Suppressor macrophage treated with lipopolysaccharide for 1 hour (primary cell): ENCODE results near the gene NGEF.
"Not testable (repeated sequence)": the region's sequence is repeated elsewhere in the genome, so short reads cannot be mapped to it uniquely, and the experiment has no call there.

Experiments
- DNase-seq, 3 donors: peaks; one replicate each; pipeline ENCODE4 v3.0.0-alpha.2; 2020 to 2022

Gene NGEF

GRCh38 chr2:233021771-233022170, 8.7 kb upstream of the NGEF start:
- DNase-seq, result no peak

DNA sequence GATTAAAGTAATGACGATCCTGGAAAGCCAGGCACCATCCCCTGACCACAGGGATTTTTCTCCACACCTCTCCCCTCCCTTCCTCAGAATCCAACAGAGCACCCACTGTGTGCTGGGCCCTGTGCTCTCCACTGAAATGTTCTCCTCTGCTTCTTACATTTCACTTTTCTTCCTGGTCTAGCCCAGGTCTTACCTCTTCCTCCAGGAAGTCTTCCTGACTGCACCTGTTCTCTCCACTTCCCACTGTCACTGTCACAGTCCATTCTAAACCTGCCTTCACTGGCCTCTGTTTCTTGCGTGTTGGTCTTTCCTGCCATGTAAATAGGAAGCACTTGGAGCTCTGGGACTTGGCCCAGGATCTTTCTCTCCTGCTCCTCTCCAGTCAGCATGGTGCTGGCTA, 7.4 kb upstream of the NGEF start:
- DNase-seq, result no peak

GRCh38 chr2:233019610-233020009, 6.6 kb upstream of the NGEF start:
- DNase-seq, result not testable (repeated sequence)

DNA sequence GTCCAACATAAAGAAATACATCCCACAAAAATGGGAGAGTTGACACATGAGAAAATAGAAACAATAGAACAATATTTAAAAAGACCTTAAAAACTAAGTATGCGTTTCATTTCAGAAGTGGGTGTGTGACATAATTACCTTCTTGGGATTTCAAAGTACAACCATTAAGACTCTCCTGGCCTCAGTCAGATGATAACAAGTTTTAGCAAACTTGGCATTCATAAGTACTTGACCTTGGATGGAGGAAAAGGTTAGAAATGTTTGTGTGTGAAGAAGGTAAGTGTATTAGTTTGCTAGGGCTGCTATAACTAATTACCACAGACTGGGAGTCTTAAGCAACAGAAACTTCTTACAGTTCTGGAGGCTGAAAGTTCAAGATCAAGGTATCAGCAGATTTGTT, 4.9 kb upstream of the NGEF start:
- no peak for DNase-seq

DNA sequence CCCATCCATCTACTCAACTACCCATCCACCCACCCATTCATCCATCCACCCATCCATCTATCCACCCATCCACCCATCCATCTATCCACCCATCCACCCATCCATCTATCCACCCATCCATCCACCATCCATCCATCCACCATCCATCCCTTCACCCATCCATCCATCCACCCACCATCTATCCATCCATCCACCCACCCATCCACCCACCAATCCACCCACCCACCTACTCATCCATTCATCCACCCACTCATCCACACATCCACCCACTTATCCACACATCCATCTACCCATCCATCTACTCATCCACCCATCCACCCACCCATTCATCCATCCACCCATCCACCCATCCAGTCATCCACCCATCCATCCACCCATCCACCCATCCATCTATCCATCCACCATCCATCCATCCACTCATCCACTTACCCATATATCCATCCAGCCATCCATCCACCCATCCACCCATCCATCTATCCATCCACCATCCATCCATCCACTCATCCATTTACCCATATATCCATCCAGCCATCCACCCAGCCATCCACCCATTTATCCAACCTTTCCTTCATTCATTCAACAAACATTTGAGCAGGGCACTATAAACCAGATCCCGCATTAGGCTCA, 2.1 kb upstream of the NGEF start:
- no peak for DNase-seq

- DNase-seq, result no peak
Measured at GRCh38 chr2:233013650-233014049, 594 bp upstream of the NGEF start.

DNA sequence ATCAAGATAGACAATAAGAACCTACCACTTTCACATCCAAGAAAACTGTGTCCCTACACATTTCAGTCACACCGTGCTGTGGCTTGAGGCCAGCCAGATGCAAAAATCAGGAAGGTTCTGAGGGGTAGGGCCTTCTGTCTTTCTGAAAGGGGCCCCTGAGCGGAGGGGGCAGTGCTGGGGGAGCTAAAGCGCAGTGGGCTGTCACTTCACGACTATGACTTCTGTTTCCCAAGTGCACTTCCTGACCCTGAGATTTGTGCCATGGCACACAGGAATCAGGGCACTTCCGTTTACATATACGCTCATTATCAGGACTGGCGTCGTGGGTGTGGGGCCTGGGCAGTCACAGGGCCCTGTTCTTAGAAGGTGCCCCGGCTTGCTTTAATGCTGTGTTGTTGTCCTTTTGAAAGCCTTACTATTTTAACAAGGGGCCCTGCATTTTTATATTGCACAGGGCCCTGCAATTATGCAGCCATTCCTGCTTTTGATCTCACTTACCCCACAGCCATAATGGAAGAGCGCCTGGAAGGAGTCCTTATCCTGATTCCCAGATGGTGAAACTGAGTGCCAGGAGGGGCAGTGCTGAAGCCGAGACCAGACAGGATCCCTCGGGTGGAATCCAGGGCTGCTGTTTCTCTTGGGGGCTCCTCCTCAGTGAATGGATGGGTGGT, 620 bp downstream of the NGEF start:
- DNase-seq, result peak; percentile 40 to 61 (median 44)

DNA sequence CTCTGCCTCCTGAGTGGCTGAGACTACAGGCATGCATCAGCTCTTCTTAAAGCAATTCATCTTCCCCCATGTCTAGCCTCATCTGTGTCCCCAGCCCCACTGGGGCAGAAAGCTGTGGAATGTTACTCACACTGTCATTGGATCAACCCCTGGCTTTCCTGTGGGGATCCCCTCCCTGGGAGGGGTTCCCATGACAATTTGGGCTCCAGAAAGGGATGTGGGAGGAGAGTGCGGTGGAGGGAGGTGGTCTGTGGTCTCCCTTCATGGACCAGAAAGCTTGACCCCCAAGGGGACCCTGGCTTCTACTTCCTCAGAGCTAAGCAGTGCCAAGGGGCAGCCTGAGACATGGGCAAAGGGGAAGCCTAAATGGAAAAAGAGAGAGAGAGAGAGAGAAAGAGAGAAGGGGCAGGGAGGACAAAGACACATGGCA, 1.3 kb downstream of the NGEF start:
- peak; percentile 28 to 61 (median 44) for DNase-seq

DNA sequence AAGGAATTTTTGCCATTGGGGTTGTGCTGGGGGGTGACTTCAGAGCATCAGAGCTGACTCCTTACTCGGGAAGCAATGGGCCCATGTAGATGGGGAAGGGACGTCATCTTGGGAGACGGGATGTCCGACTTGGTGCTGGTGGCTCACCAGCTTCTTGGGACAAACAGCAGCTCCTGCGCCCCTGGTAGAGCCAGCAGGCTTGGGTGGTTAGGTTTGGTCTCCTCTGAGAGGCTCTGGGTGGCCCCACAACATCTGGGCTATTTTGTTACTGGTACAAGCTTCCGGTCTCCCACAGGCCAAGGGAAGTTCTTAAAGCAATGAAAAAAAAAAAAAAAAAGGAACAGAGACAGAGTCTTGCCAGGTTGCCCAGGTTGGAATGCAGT, 1.8 kb downstream of the NGEF start:
- no peak for DNase-seq

DNA sequence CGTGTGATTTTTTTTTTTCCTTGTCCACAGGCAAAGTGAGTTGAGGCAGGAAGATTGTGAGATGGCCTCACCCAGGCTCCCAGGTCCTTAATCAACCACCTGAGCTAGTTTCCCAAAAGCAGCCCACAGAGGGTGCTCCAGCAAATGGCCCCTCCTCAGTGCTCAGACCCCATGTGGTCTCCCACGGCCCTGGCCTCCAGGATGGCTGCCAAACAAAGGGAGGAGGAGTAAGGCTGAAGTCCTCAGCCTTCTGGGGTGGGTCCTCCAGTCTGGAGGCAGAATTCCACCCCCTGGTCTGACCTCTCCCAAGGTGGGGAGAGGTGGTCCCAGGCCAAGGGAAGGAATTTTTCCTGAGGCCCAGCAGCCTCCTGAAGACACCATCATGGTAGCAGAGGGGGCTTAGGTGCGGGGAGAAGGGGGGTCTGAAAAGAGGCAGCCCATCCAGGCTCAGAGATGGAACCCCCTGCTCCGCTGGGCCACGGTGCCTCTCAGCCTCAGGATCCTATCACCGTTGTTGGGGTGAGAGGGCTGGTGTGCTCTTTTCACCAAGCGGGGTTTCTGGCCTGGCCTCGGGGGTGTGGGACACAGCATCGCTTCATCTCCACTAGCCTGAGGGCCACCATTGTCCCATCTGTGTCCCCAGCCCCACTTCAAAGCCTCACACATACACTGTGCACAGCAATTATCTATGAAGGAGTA, 2.3 kb downstream of the NGEF start:
- DNase-seq, result no peak

DNA sequence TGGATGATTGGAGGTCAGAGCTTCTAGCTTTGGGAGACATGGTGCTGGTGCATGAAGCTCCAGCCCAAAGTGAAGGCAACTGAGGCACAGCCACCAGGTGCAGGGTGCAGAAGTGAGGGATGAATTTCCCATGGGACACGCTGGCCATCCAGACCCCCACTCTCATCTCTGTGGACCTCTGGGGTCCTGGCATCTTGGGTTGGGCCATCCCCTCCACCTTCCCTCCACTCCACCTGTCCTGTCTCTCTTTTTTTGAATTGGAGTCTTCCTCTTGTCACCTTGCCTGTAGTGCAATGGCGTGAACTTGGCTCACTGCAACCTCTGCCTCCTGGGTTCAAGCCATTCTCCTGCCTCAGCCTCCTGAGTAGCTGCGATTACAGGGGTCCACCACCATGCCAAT, 3.4 kb downstream of the NGEF start:
- no peak for DNase-seq

GRCh38 chr2:233007739-233008138, 5.3 kb downstream of the NGEF start:
- no peak for DNase-seq

- DNase-seq, result no peak
Measured at GRCh38 chr2:233007270-233007669, 5.8 kb downstream of the NGEF start.

- DNase-seq, result no peak
Measured at GRCh38 chr2:233006648-233007047, 6.4 kb downstream of the NGEF start.

- no peak for DNase-seq
Measured at GRCh38 chr2:233005096-233005495, 8.0 kb downstream of the NGEF start.

DNA sequence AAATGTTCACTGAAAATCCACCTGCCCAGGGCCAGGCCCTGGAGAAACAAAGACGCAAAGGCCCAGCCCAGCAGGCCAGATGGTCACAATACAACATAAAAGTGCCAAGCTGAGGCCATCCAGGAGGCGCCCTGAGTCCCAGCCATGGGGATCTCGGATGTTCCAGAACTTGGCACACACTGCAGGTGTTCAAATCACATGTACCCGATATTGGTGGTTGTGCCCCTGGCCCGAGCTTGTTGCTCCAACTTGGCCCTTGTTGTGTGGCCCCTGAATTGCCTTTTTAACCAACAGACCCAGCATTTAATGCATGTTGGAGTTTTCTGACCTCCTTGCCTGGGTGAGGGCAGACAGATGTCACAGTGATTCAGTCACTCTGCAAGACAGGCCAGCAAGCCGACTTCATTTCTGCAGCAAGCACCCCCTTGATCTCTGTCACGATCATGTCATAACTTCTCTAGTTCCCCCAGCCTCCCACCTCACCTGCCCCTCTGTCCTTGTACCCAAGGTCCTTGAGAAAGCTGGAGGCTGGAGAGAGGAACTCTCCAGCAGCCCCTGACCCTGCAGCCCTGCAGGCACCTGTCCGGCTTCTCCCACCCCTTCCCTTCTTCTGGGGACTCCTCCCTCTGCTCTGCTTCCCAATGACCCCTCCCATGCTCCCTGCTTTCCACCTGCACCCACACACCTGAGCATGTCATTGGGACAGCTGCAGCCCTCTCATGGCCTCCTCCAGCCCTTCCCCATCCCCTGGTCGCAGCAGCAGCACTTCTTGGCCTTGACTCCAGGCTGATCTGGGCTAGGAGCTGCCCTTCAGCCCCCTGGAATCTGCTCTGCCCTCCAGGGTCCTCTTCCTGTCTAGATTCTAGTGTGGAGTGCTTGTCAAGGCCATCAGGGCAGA, 9.1 kb downstream of the NGEF start:
- DNase-seq, result no peak

DNA sequence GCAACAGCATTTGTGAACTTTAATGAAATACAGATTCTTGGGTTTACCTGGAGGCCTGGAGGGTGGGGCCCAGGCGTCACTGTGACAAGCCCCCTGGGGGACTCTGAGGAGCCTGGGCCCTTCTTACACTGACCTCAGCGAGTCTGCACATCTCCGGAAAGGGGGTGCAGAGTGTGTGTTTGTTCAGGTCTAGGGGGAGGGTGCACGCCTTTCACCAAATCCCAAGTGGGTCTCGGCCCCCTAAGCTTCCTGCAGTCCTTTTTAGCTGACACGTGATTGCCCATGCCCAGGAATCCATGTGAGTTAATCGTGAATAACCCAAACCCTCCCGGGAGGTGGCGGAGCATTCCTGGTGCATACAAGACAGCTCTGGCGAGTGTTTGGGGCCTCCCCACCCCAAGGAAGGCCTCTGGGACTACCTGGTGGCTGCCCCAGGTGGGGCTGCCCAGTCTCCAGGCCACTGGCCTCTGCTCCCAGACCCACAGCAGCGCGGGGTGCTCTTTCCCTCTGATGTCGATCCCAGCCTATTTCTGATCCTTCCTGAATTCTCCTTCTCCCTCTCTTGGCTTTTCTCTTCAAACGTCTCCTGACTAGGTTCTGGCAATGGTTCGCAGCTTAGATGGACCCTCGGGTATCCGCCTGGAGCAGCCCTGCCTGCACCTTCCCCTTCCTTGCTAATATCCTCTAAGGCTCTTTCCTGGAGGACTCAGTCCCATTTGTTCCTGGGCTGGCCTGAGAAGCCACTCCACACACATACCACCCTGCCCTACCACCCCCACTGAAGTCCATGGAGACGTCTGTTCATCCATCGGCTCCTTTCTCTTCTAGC, 10.0 kb downstream of the NGEF start:
- no peak for DNase-seq

GRCh38 chr2:233000886-233001750, 11.9 kb downstream of the NGEF start:
- no peak for DNase-seq

- no peak for DNase-seq
Measured at GRCh38 chr2:232999354-232999753, 13.7 kb downstream of the NGEF start.

DNA sequence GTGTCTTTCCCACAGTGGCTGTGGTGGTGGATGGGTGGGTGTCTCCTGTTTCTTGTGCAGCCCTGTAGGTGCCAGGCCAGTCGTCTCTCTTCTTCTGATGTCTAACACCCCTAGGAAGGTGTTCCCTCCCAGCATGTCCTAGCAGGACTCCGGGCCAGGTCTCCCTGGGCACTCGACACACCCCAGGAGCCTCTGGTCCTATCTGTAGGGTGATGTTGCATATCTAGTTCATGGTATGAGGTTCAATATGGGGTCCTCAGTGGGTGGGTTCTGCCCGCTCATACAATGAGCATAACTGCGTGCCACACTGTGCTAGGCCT, 14.4 kb downstream of the NGEF start:
- no peak for DNase-seq
